ENCODE data around the gene ATF3.

The ATF3 gene

DNA sequence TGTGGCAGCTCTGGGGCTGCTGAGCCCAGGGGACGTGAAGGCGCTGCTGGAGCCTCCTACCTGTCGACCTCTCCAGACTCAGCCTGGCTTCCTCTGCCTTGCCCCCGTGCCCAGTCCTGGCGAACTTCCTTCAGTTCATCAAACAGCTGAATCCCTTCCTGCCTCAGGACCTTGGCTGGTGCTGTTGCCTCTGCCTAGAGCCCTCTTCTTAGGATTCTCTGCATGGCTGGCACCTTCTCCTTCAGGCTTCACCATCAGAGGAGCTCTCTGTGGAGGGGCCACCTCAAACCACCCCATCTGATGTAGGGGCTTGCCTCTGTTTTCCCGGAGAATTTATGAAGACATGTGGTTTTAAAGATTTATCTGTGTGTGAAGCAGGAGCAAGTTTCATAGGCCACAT is 23.4 kb upstream of the ATF3 start:
- no peak for DNase-seq (ENCODE audit: low spot score)
- TF ChIP-seq, protein P1, sequence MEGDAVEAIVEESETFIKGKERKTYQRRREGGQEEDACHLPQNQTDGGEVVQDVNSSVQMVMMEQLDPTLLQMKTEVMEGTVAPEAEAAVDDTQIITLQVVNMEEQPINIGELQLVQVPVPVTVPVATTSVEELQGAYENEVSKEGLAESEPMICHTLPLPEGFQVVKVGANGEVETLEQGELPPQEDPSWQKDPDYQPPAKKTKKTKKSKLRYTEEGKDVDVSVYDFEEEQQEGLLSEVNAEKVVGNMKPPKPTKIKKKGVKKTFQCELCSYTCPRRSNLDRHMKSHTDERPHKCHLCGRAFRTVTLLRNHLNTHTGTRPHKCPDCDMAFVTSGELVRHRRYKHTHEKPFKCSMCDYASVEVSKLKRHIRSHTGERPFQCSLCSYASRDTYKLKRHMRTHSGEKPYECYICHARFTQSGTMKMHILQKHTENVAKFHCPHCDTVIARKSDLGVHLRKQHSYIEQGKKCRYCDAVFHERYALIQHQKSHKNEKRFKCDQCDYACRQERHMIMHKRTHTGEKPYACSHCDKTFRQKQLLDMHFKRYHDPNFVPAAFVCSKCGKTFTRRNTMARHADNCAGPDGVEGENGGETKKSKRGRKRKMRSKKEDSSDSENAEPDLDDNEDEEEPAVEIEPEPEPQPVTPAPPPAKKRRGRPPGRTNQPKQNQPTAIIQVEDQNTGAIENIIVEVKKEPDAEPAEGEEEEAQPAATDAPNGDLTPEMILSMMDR (IDR thresholded peaks at IDR 0.05; ENCODE audit: extremely low read depth, insufficient read depth, missing control alignments), result no peak
- in situ Hi-C loops (cut with MboI; ENCODE audit: low pct_unique_long_range_greater_than_20kb, low sequenced_read_pairs, unreplicated experiment), result no loop called here

DNA sequence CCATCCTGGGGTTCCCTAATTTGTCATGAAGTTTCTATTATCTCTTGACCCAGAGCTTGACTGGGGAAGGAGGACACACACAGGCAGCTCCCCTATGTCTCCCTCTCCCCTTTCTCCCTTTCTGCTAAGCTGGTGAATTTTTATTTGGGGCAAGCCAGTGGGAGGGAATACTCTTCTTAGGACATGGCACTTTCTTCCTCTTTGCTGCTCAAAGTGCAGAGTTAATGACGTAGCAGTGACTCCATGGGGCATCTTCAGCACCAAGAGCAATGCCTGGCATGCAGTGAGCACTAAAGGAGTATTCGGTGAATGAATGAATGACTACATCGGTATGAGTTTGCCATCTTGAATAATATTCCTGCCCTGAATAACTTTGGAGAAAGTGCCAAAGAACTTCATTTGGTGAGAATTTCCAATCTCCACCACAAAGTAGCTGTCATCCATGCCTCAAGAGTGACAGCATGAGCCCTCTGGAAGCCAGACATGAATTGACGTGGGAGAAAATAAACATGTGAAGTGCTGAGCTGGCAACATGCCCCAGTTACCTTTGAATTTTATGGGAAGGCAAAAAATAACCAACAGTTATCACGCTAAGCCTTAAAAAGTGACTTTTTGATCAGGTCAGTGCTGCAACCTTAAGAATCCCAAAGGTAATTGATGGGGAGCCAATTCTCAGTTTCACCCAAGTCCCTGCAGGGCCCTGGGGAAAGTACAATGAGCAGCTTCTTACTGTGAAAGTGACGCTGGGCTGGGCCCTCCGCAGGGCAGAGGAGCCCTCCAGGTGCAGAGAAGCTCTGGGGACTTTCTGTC is 22.1 kb upstream of the ATF3 start:
- in situ Hi-C loops (cut with MboI; ENCODE audit: low pct_unique_long_range_greater_than_20kb, low sequenced_read_pairs, unreplicated experiment), result no loop called here
- DNase-seq (ENCODE audit: low spot score), result peak; percentile 67
- TF ChIP-seq, protein P1 (IDR thresholded peaks at IDR 0.05; ENCODE audit: extremely low read depth, insufficient read depth, missing control alignments), result no peak

DNA sequence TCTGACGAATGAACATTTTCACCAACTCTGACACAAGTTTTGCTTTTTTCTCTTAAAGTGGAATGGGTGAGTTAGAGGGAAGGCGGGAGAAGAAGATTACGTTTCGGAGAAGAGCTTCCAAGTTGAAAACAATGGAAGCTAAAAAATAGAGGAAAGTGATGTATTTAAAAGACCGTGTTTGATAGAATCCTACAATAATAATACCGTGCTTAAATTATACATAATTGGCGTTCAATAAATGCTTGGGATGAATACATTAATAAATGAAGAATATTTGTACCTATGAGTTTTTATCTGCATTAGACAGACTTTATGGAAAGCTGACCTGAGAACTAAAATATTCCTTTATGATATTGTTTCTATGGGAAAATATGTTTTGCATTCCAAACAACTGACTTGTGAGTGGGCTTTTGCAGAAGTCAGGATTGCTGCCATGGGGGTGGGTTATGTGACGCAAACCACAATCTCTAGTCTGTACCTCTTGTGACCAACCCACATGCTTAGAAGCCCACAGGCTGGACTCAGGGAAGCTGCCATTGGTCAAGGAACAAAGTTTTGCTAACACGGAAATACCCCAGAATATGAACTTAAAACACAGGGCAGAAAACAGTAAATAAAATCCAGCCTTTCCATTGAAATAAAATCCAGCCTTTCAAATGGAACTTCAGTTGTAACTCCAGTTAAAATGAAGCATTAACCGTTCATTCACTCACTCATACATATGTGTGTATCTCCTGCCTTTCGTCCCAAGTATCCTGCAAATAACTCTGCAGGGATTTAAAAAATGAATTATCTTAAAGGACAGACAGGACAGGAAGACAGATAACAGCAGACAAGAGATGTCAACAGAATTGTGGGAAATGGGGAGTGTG is 21.3 kb upstream of the ATF3 start:
- in situ Hi-C loops (cut with MboI; ENCODE audit: low pct_unique_long_range_greater_than_20kb, low sequenced_read_pairs, unreplicated experiment), result no loop called here
- DNase-seq (ENCODE audit: low spot score), result no peak
- TF ChIP-seq, protein P1 (IDR thresholded peaks at IDR 0.05; ENCODE audit: extremely low read depth, insufficient read depth, missing control alignments), result no peak

DNA sequence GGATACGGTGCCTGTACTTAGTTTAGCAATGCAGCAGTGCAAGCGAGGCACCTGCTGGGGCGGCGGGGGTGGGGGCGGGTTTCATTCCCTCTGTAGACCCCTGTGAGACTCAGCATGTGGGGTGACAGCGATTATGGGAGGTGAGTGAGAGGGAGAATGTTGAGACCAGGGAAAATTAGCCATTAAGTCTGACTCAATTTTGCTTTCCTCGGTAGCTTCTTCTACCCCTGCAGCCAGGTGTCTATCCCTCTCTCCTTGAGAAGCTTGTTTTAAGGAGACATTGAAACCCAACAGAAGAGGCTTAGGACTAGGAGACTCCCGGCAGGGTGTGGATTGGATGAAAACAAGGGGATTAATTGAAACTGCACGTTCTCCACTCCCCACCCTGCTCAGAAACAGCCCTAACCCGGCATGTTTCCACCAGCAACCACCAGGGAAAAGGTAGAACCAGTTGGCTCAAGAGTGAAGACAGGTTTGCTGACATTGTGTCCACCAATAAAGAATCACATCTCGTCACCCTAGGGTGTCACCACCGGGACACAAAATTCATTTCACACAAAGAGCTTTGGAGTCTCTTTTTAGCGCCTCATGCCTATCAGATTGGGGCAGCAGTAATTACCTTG is 20.6 kb upstream of the ATF3 start:
- in situ Hi-C loops (cut with MboI; ENCODE audit: low pct_unique_long_range_greater_than_20kb, low sequenced_read_pairs, unreplicated experiment), result no loop called here
- TF ChIP-seq, protein P1 (IDR thresholded peaks at IDR 0.05; ENCODE audit: extremely low read depth, insufficient read depth, missing control alignments), result no peak
- DNase-seq (ENCODE audit: low spot score), result no peak

DNA sequence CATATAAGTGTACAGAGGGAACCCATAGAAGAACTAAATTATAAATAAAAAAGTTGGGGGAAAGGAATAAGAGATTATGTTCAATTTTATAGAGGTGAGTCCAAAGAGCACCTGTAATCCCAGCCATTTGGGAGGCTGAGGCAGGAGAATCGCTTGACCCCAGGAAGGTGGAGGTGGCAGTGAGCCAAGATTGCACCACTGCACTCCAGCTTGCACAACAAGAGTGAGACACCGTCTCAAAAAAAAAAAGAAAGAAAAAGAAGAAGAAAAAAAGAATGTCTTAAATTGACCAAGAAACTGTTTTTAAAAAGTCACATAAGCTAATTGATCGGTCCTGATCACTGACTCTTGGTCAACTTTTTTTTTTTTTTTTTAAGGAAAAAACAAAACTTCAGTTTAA is 19.1 kb upstream of the ATF3 start:
- in situ Hi-C loops (cut with MboI; ENCODE audit: low pct_unique_long_range_greater_than_20kb, low sequenced_read_pairs, unreplicated experiment), result no loop called here
- no peak for DNase-seq (ENCODE audit: low spot score)
- TF ChIP-seq, protein P1 (IDR thresholded peaks at IDR 0.05; ENCODE audit: extremely low read depth, insufficient read depth, missing control alignments), result no peak

DNA sequence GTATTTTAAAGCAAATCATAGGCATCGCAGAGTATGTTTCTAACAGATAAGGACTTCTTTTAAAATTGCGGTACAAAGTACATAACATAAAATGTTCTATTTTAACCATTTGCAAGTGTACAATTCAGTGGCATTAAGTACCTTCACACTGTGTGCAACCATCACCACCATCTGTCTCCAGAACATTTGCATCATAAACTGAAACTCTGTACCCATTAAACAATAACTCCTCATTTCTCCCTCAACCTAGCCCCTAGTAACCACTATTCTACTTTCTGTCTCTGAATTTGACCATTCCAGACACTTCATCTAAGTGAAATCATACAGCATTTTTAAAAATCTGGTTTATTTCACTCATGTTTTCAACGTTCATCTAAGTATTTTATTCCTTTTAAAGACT is 16.6 kb upstream of the ATF3 start:
- TF ChIP-seq, protein P1 (IDR thresholded peaks at IDR 0.05; ENCODE audit: extremely low read depth, insufficient read depth, missing control alignments), result no peak
- no peak for DNase-seq (ENCODE audit: low spot score)
- in situ Hi-C loops (cut with MboI; ENCODE audit: low pct_unique_long_range_greater_than_20kb, low sequenced_read_pairs, unreplicated experiment), result no loop called here
